Measurements from ENCODE around the gene ZNRF3. TPM values are rescaled to one million over a fixed set of nuclear protein-coding genes. Genes with fewer than 3 reads are reported as not detected.

Gene ZNRF3
- total RNA-seq, 2 donors from 2014 or later: 7.9 to 11.5 TPM

DNA sequence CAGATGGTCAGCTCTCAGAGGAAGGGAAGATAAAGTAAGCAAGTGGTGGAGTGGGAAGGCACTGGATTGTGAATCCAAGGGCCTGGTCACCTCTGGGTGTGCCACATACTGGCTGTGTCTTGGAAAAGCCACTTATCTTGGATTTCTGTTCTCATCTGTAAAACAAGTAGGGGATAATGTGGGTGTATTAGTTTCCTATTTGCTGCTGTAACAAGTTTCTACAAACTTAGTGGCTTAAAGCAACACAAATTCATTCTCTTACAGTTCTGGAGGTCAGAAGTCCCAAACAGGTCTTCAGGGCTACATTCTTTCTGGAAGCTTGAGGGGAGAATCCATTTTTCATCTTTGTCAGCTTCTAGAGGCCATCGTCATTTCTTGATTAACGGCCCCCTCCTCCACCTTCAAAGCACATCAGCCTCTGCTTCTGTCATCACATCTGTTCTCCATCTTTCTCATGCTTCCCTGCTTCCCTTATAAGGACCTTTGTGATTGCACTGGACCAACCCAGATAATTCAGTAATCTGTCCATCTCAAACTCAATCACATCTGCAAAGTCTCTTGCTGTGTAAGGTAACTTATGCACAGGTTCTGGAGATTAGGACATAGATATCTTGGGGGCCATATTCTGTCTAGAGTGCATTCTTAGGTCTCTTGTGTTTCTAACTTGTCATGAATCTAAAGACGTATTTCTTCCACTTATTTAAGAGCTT, 102.4 kb downstream of the ZNRF3 start:
- Histone ChIP-seq H3K36me3 (no peaks in the 10 kb centered on the region), H3K27ac (no peak overlapping the region), H3K27me3 (no peaks in the 10 kb centered on the region), H3K4me1 (peaks cover 0 to 10% of the 10 kb centered on the region in 2 donors), H3K4me3 (no peak overlapping the region), H3K9me3 (no peaks in the 10 kb centered on the region)
- DNase-seq (ENCODE audit: low spot score): no peak
- TF ChIP-seq, protein P1, sequence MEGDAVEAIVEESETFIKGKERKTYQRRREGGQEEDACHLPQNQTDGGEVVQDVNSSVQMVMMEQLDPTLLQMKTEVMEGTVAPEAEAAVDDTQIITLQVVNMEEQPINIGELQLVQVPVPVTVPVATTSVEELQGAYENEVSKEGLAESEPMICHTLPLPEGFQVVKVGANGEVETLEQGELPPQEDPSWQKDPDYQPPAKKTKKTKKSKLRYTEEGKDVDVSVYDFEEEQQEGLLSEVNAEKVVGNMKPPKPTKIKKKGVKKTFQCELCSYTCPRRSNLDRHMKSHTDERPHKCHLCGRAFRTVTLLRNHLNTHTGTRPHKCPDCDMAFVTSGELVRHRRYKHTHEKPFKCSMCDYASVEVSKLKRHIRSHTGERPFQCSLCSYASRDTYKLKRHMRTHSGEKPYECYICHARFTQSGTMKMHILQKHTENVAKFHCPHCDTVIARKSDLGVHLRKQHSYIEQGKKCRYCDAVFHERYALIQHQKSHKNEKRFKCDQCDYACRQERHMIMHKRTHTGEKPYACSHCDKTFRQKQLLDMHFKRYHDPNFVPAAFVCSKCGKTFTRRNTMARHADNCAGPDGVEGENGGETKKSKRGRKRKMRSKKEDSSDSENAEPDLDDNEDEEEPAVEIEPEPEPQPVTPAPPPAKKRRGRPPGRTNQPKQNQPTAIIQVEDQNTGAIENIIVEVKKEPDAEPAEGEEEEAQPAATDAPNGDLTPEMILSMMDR (IDR thresholded peaks at IDR 0.05): no peak

GRCh38 chr22:28986366-28986765, 103.0 kb downstream of the ZNRF3 start:
- H3K4me1 ChIP-seq: peaks cover 0 to 10% of the 10 kb centered on the region in 2 donors
- TF ChIP-seq, protein P1 (IDR thresholded peaks at IDR 0.05): no peak
- H3K9me3 ChIP-seq: no peaks in the 10 kb centered on the region

DNA sequence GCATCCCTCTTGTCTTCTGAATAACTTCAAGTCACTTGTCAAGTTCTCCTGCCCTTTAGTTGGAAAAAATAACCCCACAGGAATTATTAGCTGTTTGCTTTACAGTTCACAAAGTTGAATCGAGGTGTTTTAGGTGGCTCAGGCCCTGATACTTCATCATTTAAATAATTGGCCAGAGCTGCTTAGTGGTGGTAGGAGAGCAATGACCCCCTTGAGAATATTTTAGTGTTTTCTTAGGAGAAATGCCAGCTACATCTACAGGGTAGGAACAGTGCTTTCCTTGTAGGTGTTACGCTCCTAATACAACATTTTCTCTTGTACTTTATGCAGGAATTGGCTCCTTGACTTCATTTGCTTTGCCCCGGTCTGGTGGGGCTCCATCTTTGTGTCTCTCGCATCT, 105.1 kb downstream of the ZNRF3 start:
- Histone ChIP-seq H3K4me3 (no peak overlapping the region), H3K27me3 (no peaks in the 10 kb centered on the region), H3K27ac (no peak overlapping the region), H3K36me3 (no peaks in the 10 kb centered on the region), H3K4me1 (peaks cover 0 to 6% of the 10 kb centered on the region in 2 donors), H3K9me3 (no peaks in the 10 kb centered on the region)
- TF ChIP-seq, protein P1 (IDR thresholded peaks at IDR 0.05): no peak
- no peak for DNase-seq (ENCODE audit: low spot score)

More at GRCh38 chr22:28986366-28986765, 103.0 kb downstream of the ZNRF3 start:
- no peak overlapping the region for H3K27ac ChIP-seq
- no peaks in the 10 kb centered on the region for H3K27me3 ChIP-seq
- no peaks in the 10 kb centered on the region for H3K36me3 ChIP-seq
- no peak overlapping the region for H3K4me3 ChIP-seq
- no peak for DNase-seq (ENCODE audit: low spot score)

- DNase-seq (ENCODE audit: low spot score): no peak
- Histone ChIP-seq H3K27ac (no peak overlapping the region), H3K4me3 (no peak overlapping the region), H3K27me3 (no peaks in the 10 kb centered on the region), H3K36me3 (no peaks in the 10 kb centered on the region), H3K9me3 (no peaks in the 10 kb centered on the region), H3K4me1 (peaks cover 0 to 5% of the 10 kb centered on the region in 2 donors)
- TF ChIP-seq, protein P1 (IDR thresholded peaks at IDR 0.05): no peak
Measured at GRCh38 chr22:28989035-28989464, 105.7 kb downstream of the ZNRF3 start.

GRCh38 chr22:28989484-28989883, 106.1 kb downstream of the ZNRF3 start:
- TF ChIP-seq, protein P1 (IDR thresholded peaks at IDR 0.05): no peak
- Histone ChIP-seq H3K27ac (no peak overlapping the region), H3K9me3 (no peaks in the 10 kb centered on the region), H3K4me1 (peaks cover 0 to 5% of the 10 kb centered on the region in 2 donors), H3K4me3 (no peak overlapping the region), H3K36me3 (no peaks in the 10 kb centered on the region), H3K27me3 (no peaks in the 10 kb centered on the region)
- no peak for DNase-seq (ENCODE audit: low spot score)

DNA sequence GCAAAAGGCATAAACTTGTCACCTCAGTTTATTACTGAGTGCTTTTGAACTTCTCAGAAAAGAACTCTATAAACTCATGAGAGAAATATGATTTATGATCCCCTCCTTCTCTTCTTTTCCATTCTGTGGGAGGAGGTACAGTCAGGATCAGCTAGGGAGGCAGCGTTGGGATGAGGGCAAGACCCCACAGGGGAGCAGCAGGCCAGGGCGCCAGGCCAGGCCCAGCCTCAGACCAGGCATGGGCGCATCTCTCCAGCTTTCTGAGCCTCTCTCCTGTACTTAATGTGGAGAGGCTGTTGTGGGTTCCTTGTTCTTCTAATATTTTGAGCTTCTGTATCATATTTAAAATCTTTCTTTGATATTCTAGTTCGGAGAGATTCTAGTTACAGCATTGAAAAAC, 106.5 kb downstream of the ZNRF3 start:
- H3K4me3 ChIP-seq: no peak overlapping the region
- peaks cover 0 to 5% of the 10 kb centered on the region in 2 donors for H3K4me1 ChIP-seq
- no peak for DNase-seq (ENCODE audit: low spot score)
- H3K27me3 ChIP-seq: no peaks in the 10 kb centered on the region
- H3K9me3 ChIP-seq: no peaks in the 10 kb centered on the region
- H3K36me3 ChIP-seq: no peaks in the 10 kb centered on the region
- H3K27ac ChIP-seq: no peak overlapping the region
- TF ChIP-seq, protein P1 (IDR thresholded peaks at IDR 0.05): no peak

All from right atrium auricular region (tissue), 2 donors.